BJ (cell line): ENCODE measurements around the gene TMEM42. TPM values are rescaled to one million over a fixed set of nuclear protein-coding genes. Genes with fewer than 3 reads are reported as not detected.
A peak's percentile ranks its signal among the peaks of the same experiment; 100 is the strongest.

ENCODE experiments used
- CTCF ChIA-PET: fragments of 350-600 bp; formaldehyde crosslinking; extraction: SDS; loops from one replicate; lab custom pipeline; 2021; ENCODE audit warnings: antibody characterized with exemption, inconsistent platforms; lab: Yijun Ruan, JAX
- POLR2A ChIA-PET: fragments of 300-600 bp; sonication (Branson Sonifier 250); formaldehyde crosslinking; extraction: SDS; loops from one replicate; lab custom pipeline; 2021; ENCODE audit warnings: antibody characterized with exemption; lab: Charles Lee
- DNase-seq: peaks from one replicate; pipeline ENCODE4 v3.0.0-alpha.2; 2011; ENCODE audit warnings: low read depth
- H3K27me3 ChIP-seq: 2 replicates; pipeline ENCODE4 v1.6.0; 2011; ENCODE audit warnings: low read length; ENCODE audit not compliant: control insufficient read depth, insufficient read depth
- H3K36me3 ChIP-seq: 2 replicates; pipeline ENCODE4 v1.5.1; 2011; ENCODE audit warnings: low read length; ENCODE audit not compliant: control insufficient read depth, insufficient read depth
- H3K4me3 ChIP-seq: 2 replicates; pipeline ENCODE4 v1.5.1; 2011; ENCODE audit warnings: low read depth, mild to moderate bottlenecking, control low read depth, low read length
- CTCF ChIP-seq: IDR thresholded peaks from 2 replicates; pipeline ENCODE4 v1.5.1; 2011; ENCODE audit warnings: low read depth, mild to moderate bottlenecking, control low read depth, inconsistent platforms, low read length, moderate library complexity; ENCODE audit not compliant: insufficient read depth
- polyA plus RNA-seq: library from polyadenylated mRNA; depleted of rRNA; stranded (reverse); fragments of >200 nt; gene quantifications from 2 replicates; pipeline ENCODE4 v1.2.3, GENCODE V29; 2011; rRNA removed

Gene TMEM42
- polyA plus RNA-seq, 1 experiment, result 38.0 TPM

DNA sequence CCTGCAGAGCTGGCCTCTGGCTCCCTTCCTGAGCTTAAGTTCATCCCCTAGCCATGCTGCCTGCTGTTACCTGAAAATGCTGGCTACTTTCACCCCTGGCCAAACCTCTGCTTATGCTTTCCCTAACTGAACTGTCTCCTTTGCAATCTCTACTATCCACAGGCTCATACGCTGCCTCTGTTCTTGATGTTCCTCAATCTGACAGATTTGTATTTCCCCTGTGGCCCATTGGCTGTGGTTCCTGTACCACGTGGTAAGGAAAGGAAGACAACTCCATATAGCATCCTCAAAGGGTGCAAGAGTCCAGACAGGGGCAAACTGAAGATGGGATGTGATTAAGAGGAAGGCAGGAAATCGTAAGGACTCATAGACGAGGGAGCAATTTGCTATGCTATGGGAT, 45.9 kb downstream of the TMEM42 start:
- no peak overlapping the region for H3K4me3 ChIP-seq
- DNase-seq, result no peak
- POLR2A ChIA-PET, result no interaction called here
- CTCF ChIA-PET, result no interaction called here
- no peak for TF ChIP-seq CTCF
- H3K36me3 ChIP-seq, result no peaks in the 10 kb centered on the region
- peaks cover 4% of the 10 kb centered on the region; the same call in 1 of the 2 replicates for H3K27me3 ChIP-seq

DNA sequence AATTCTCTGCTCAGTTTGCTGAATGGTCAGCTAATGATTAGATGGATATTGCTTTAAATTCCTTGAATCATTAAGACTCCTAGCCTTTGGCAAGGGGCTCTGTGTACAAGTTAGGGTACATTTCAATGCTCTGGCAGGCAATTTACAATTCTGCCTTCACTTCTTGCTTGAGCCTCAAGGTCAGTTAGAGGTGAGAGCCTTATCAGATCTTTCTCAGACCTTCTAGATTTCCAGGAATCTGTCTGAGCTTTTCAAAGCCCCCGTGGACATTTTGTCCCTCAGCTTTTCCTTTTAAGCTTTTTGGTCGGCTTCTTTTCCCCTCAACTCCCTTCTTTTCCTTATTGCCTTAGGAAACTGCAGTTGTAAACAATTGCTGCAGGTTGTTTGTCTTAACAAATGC, 47.4 kb downstream of the TMEM42 start:
- Histone ChIP-seq H3K36me3 (no peaks in the 10 kb centered on the region), H3K27me3 (peaks cover 4% of the 10 kb centered on the region; the same call in 1 of the 2 replicates), H3K4me3 (no peak overlapping the region)
- no peak for DNase-seq
- CTCF ChIA-PET, result interaction anchor here (1.4 kb wide), 2 partner anchors 11 to 377 kb away, joined by 3 to 6 read pairs; no protein-coding TSS in a partner anchor
- no peak for TF ChIP-seq CTCF
- POLR2A ChIA-PET, result no interaction called here

DNA sequence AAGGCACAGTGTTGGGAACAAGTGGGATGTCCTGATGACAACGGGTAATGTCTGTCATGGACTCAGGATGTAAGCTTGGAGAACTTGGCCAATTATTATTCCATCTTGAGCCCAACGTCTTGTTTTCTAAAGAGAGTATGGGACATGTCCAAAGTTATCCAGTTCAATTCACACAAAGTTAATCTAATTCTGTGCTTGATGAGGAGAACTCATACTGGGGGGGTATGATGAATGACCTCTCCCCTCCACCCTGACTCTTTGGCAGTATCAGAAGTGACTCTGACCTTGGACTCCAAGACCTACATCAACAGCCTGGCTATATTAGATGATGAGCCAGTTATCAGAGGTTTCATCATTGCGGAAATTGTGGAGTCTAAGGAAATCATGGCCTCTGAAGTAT, 49.0 kb downstream of the TMEM42 start:
- Histone ChIP-seq H3K27me3 (peaks cover 4% of the 10 kb centered on the region; the same call in 1 of the 2 replicates), H3K4me3 (no peak overlapping the region), H3K36me3 (no peaks in the 10 kb centered on the region)
- CTCF ChIA-PET, result no interaction called here
- POLR2A ChIA-PET, result no interaction called here
- no peak for TF ChIP-seq CTCF
- DNase-seq, result no peak

DNA sequence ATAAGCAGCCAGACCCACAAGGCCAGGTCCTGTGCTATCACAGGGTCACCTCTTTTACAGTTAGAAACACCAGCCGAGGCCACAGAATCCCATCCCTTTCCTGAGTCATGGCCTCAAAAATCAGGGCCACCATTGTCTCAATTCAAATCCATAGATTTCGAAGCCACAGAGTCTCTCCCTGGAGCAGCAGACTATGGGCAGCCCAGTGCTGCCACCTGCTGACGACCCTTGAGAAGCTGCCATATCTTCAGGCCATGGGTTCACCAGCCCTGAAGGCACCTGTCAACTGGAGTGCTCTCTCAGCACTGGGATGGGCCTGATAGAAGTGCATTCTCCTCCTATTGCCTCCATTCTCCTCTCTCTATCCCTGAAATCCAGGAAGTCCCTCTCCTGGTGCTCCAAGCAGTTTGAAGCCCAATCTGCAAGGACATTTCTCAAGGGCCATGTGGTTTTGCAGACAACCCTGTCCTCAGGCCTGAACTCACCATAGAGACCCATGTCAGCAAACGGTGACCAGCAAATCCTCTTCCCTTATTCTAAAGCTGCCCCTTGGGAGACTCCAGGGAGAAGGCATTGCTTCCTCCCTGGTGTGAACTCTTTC, 52.3 kb downstream of the TMEM42 start:
- H3K4me3 ChIP-seq, result no peak overlapping the region
- ChIA-PET POLR2A (interaction anchor here (0.5 kb wide), 1 partner anchor 51 kb away, joined by 16 read pairs; no protein-coding TSS in a partner anchor), CTCF (interaction anchor here (0.7 to 4.9 kb wide), 27 partner anchors 8 to 575 kb away, joined by 3 to 27 read pairs (median 4); partner anchors contain the start of genes TCAIM and ZNF502)
- peak; percentile 86 for TF ChIP-seq CTCF
- DNase-seq, result no peak
- no peaks in the 10 kb centered on the region; the same call in 1 of the 2 replicates for H3K36me3 ChIP-seq
- H3K27me3 ChIP-seq, result peaks cover 2% of the 10 kb centered on the region; the same call in 1 of the 2 replicates

GRCh38 chr3:44914936-44915335, 53.2 kb downstream of the TMEM42 start:
- no peaks in the 10 kb centered on the region; the same call in 1 of the 2 replicates for H3K36me3 ChIP-seq
- CTCF ChIA-PET, result interaction anchor here (0.7 to 4.9 kb wide), 21 partner anchors 9 to 385 kb away, joined by 3 to 27 read pairs (median 4); partner anchors contain the start of gene ZNF502
- POLR2A ChIA-PET, result no interaction called here
- DNase-seq, result no peak
- H3K27me3 ChIP-seq, result no peaks in the 10 kb centered on the region
- H3K4me3 ChIP-seq, result no peak overlapping the region
- peak; percentile 37 for TF ChIP-seq CTCF

Other genes with a start within 250 kb of the TMEM42 start
- 6.8 and 8.0 TPM in 2 replicates for gene ZNF197, start 236.9 kb upstream of the TMEM42 start, polyA plus RNA-seq
- 4.7 and 5.3 TPM in 2 replicates for gene ZNF35, start 213.2 kb upstream of the TMEM42 start, polyA plus RNA-seq
- gene ZNF502, start 149.3 kb upstream of the TMEM42 start, polyA plus RNA-seq, result 2.0 and 3.2 TPM in 2 replicates
- gene ZNF501, start 132.3 kb upstream of the TMEM42 start, polyA plus RNA-seq, result 3.7 and 4.8 TPM in 2 replicates
- gene KIAA1143, start 100.3 kb upstream of the TMEM42 start, polyA plus RNA-seq, result 8.4 and 16.7 TPM in 2 replicates
- gene KIF15, start 100.1 kb upstream of the TMEM42 start, polyA plus RNA-seq, result 2.0 and 4.0 TPM in 2 replicates
- gene TGM4, start 12.7 kb downstream of the TMEM42 start, polyA plus RNA-seq, result not detected in 2 replicates
- gene ZDHHC3, start 114.3 kb downstream of the TMEM42 start, polyA plus RNA-seq, result 134 and 198 TPM in 2 replicates
- gene EXOSC7, start 114.3 kb downstream of the TMEM42 start, polyA plus RNA-seq, result 45.4 and 50.6 TPM in 2 replicates
- gene CLEC3B, start 164.4 kb downstream of the TMEM42 start, polyA plus RNA-seq, result 18.2 and 22.3 TPM in 2 replicates